T-helper 9 cell (primary cell): ENCODE data around the gene RALGAPB.

Experiments used
- DNase-seq: peaks from one replicate; pipeline ENCODE4 v3.0.0-alpha.2; 2020

Gene RALGAPB

GRCh38 chr20:38617011-38617829 is 144.6 kb downstream of the RALGAPB start:
- no peak for DNase-seq

GRCh38 chr20:38617830-38618196 is 145.2 kb downstream of the RALGAPB start:
- no peak for DNase-seq

GRCh38 chr20:38620441-38620840 is 147.8 kb downstream of the RALGAPB start:
- DNase-seq = no peak

- no peak for DNase-seq
Observed at GRCh38 chr20:38623061-38623460, 150.4 kb downstream of the RALGAPB start.

- DNase-seq = no peak
Observed at GRCh38 chr20:38624084-38624483, 151.4 kb downstream of the RALGAPB start.

- DNase-seq = no peak
Observed at GRCh38 chr20:38625896-38626295, 153.3 kb downstream of the RALGAPB start.

GRCh38 chr20:38626921-38627659 is 154.4 kb downstream of the RALGAPB start:
- DNase-seq = no peak
